Cardiac fibroblast (primary cell): ENCODE data around the gene PHIP.

Source experiments
- DNase-seq, 2 donors: peaks; one replicate each; pipeline versions ENCODE4 v3.0.0 to v3.0.0-alpha.2; 2010; ENCODE audit warnings: low read depth in 2 of 2
- H3K4me3 ChIP-seq, 2 donors: replicated peaks in 1 of 2; 1 replicate in 1 of 2; 2 replicates in 1 of 2; pipeline ENCODE4 v1.5.1; 2011; ENCODE audit warnings: low read depth in 2 of 2, low read length in 2 of 2, mild to moderate bottlenecking in 2 of 2, moderate library complexity in 1 of 2
- TF ChIP-seq, protein P1 (sequence below): IDR thresholded peaks from one replicate; pipeline ENCODE4 v1.5.1; 2011; ENCODE audit warnings: low read depth, mild to moderate bottlenecking, low read length, inconsistent platforms

PHIP gene

DNA sequence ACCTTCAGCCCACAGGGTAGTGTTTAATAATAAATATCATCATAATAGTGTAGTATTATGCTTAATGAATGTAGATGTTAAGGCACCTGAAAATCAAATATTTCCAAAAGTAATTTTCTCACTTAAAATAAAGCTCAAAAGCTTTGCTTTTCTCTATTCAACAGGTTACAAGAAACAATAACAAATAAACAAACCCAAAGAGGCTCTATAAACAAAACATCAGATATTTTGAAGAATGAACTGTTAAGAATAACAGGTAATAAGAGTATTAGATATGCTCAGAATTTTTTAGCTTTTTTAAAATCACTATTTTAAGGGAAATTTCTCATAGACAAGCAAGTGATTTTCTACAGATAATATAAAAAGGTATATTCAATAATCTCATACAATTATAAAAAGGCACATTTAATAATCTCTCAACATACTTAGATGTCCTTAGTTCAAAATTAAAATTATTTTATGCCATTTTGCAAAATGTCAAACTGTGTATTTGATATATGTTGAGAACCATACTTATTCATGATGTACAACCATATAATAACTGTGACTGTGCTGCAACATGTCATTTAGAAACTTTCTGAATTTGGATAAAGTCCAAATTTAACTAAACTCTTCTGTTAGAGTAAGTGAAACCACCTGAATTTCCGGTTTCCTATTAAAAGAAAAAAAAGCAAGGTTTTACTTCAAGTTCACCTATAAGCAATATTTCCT is 35.8 kb downstream of the PHIP start:
- TF ChIP-seq, protein P1, sequence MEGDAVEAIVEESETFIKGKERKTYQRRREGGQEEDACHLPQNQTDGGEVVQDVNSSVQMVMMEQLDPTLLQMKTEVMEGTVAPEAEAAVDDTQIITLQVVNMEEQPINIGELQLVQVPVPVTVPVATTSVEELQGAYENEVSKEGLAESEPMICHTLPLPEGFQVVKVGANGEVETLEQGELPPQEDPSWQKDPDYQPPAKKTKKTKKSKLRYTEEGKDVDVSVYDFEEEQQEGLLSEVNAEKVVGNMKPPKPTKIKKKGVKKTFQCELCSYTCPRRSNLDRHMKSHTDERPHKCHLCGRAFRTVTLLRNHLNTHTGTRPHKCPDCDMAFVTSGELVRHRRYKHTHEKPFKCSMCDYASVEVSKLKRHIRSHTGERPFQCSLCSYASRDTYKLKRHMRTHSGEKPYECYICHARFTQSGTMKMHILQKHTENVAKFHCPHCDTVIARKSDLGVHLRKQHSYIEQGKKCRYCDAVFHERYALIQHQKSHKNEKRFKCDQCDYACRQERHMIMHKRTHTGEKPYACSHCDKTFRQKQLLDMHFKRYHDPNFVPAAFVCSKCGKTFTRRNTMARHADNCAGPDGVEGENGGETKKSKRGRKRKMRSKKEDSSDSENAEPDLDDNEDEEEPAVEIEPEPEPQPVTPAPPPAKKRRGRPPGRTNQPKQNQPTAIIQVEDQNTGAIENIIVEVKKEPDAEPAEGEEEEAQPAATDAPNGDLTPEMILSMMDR: no peak
- no peak for DNase-seq
- H3K4me3 ChIP-seq: no peak overlapping the region

DNA sequence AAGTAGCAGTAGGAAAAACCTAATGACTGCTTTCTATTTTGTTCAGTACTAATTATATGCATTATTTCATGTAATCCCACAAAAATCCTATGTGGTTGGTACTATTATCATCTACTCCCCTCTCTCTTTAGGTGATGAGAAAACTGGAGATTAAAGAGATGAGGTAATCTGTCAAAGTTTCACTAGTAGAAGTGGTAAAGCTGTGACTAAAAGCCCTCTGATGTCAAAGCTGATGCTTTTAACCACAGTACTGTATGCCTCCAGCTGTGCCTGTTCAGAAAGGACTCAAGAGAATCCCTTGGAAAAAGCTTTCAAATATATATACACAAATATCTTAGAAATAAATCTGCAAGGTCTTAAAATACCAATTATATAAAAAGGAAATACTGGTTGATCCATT is 38.0 kb downstream of the PHIP start:
- TF ChIP-seq, protein P1: no peak
- DNase-seq: peak; percentile 5 to 39
- H3K4me3 ChIP-seq: no peak overlapping the region

DNA sequence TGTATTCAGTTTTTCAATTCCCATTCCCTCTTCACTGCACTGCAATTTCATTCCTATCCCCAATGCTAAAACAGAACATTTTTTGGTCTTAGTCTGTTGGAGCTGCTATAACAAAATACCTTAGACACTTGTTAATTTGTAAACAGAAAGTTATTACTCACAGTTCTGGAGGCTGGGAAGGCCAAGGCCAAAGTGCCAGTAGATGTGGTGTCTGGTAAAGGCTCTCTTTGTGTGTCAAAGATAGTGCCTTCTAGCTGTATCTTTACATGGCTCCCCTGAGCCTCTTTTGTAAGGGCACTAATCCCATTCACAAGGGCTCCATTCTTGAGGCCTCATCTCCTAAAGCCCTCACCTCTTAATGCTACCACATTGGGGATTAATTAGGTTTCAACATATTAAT is 40.0 kb downstream of the PHIP start:
- DNase-seq: no peak
- TF ChIP-seq, protein P1: no peak
- no peak overlapping the region for H3K4me3 ChIP-seq

DNA sequence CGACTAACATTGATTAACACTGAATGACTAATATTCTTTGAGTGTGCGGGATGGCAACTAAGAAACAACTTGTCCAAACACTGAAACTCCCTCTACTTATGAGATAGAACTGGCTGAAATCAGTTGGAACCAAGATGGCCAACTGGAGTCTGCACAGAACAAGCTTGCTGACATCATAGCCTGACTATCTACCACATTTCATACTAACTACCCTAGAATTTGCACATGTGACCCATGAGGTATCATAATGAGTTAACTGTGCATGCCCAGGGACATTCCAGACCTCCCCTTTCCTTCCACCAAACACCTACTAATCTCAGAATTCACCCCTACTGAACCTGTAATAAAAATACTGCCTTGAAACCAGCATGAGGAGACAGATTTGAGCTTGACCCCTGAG is 43.2 kb downstream of the PHIP start:
- no peak overlapping the region for H3K4me3 ChIP-seq
- peak in 1 of 2 donors; percentile 14 for DNase-seq
- TF ChIP-seq, protein P1: no peak

DNA sequence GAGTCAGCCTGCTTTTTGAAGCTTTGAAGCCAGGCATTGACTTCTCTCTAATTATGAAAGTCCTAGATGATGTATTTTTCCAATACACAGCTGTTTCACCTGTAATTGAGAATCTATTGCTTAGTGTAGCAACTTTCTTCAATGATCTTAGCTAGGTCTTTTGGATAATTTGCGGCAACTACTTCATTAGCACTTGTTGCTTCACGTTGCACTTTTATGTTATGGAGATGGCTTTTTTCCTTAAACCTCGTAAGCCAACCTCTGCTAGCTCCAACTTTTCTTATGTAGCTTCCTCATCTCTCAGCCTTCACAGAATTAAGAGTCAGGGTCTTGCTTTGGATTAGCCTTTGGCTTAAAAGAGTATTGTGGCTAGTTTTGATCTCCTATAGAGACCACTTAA is 44.8 kb downstream of the PHIP start:
- TF ChIP-seq, protein P1: no peak
- no peak for DNase-seq
- H3K4me3 ChIP-seq: no peak overlapping the region

DNA sequence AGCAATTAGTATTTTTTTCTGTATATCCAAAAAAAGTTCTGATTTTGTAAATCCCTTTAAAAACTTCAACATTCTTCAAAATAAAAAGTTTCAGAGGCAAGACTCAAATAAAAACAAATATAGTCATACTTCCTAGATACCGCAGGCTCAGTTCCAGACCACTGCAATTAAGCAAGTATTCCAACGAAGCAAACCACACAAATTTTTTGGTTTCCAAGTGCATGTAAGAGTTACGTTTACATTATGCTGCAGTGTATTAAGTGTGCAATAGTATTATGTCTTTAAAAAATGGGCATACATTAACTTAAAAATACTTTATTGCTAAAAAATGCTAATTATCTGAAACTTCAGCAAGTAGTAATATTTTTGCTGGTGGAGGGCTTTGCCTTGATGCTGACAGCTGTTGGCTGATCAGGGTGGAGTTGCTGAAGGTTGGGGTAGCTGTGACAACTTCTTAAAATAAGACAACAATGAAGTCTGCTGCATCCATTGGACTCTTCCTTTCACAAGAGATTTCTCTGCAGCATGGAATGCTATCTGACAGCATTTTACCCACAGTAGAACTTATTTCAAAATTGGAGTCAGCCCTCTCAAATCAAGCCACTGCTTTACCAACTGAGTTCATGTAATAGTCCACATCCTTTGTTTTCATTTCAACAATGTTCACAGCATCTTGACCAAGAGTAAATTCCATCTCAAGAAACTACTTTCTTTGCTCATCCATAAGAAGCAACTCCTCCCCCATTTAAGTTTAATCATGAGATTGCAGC is 46.0 kb downstream of the PHIP start:
- TF ChIP-seq, protein P1: no peak
- H3K4me3 ChIP-seq: no peak overlapping the region
- peak; percentile 54 to 59 for DNase-seq
